MM.1S (cell line): ENCODE data around the gene LGR5.

Source experiments
- DNase-seq: peaks from one replicate; pipeline ENCODE4 v3.0.0-alpha.2; 2015
- H2AFZ ChIP-seq: fragments of 300-600 bp; sonication (generic); 2 replicates; pipeline ENCODE4 v1.6.0; 2016; ENCODE audit warnings: antibody characterized with exemption, low read length
- H3F3A ChIP-seq: fragments of 300-600 bp; sonication (generic); 2 replicates; pipeline ENCODE4 v1.6.1; 2016; ENCODE audit warnings: mild to moderate bottlenecking, antibody characterized with exemption, low read length, moderate library complexity, mixed read lengths; ENCODE audit not compliant: insufficient read depth
- H3K27ac ChIP-seq: fragments of 300-600 bp; sonication (generic); 2 replicates; pipeline ENCODE4 v1.5.1; 2016; ENCODE audit warnings: mild to moderate bottlenecking, low read length
- H3K27me3 ChIP-seq: fragments of 300-600 bp; sonication (generic); replicated peaks from 2 replicates; pipeline ENCODE4 v1.6.0; 2016; ENCODE audit warnings: low read length; ENCODE audit not compliant: insufficient read depth
- H3K36me3 ChIP-seq: fragments of 300-600 bp; sonication (generic); replicated peaks from 2 replicates; pipeline ENCODE4 v1.6.1; 2016; ENCODE audit warnings: mild to moderate bottlenecking, low read length, mixed read lengths; ENCODE audit not compliant: insufficient read depth
- H3K4me1 ChIP-seq: fragments of 300-600 bp; sonication (generic); 2 replicates; pipeline ENCODE4 v1.6.1; 2016; ENCODE audit warnings: low read length, mixed read lengths
- H3K4me2 ChIP-seq: fragments of 300-600 bp; sonication (generic); 2 replicates; pipeline ENCODE4 v1.6.0; 2016; ENCODE audit warnings: low read depth, low read length
- H3K4me3 ChIP-seq: fragments of 300-600 bp; sonication (generic); 2 replicates; pipeline ENCODE4 v1.5.1; 2016; ENCODE audit warnings: low read length, mixed read lengths
- H3K79me2 ChIP-seq: fragments of 300-600 bp; sonication (generic); 2 replicates; pipeline ENCODE4 v1.6.1; 2016; ENCODE audit warnings: mixed run types, low read length, mixed read lengths
- H3K9ac ChIP-seq: fragments of 300-600 bp; sonication (generic); 2 replicates; pipeline ENCODE4 v1.6.1; 2016; ENCODE audit warnings: low read length, mixed read lengths
- H3K9me2 ChIP-seq: fragments of 300-600 bp; sonication (generic); replicated peaks from 2 replicates; pipeline ENCODE4 v1.6.1; 2016; ENCODE audit warnings: mild to moderate bottlenecking, low read length, mixed read lengths; ENCODE audit not compliant: insufficient read depth
- H3K9me3 ChIP-seq: fragments of 300-600 bp; sonication (generic); replicated peaks from 2 replicates; pipeline ENCODE4 v1.6.1; 2016; ENCODE audit warnings: mild to moderate bottlenecking, low read length, mixed read lengths; ENCODE audit not compliant: insufficient read depth
- H4K20me1 ChIP-seq: fragments of 300-600 bp; sonication (generic); 2 replicates; pipeline ENCODE4 v1.6.1; 2016; ENCODE audit warnings: mild to moderate bottlenecking, low read length, moderate library complexity, mixed read lengths; ENCODE audit not compliant: insufficient read depth
- EZH2 ChIP-seq: fragments of 300-600 bp; sonication (generic); optimal IDR thresholded peaks from 2 replicates; pipeline ENCODE3; 2017; ENCODE audit warnings: low read depth, mild to moderate bottlenecking, antibody characterized with exemption, low read length, mixed read lengths
- EZH2phosphoT487 ChIP-seq: fragments of 300-600 bp; sonication (generic); IDR thresholded peaks from 2 replicates; pipeline ENCODE4 v1.6.1; 2018; ENCODE audit warnings: antibody characterized with exemption, low read length
- TF ChIP-seq, protein P1 (sequence below): fragments of 300-600 bp; sonication (generic); IDR thresholded peaks from 2 replicates; pipeline ENCODE4 v1.5.1; 2016; ENCODE audit warnings: antibody characterized with exemption, low read length, mixed read lengths

The LGR5 gene

DNA sequence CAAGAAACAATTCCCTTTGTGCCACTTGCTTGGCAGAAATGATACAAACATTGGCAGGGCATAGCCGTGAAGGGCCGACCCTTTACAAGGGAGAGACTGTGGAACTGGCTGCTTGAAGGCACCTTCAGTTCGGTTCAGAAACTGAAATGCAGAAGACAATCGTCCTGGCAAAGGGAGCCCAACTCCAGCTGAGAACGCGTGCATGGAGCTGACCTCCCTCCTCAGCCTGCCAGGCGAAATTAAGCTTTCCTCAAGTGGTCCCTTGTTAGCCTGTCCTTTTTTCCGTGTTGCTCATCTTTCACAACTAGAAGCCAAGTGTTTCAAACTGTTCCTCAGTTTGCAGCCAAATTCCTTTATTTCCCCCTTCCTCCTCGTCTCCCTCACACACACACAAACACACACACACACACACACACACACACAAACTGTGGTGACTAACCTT is 8.1 kb downstream of the LGR5 start:
- Histone ChIP-seq H3K4me3 (no peak overlapping the region), H3K27me3 (no peaks in the 10 kb centered on the region), H3K9me2 (no peaks in the 10 kb centered on the region), H4K20me1 (no peaks in the 10 kb centered on the region), H3K4me1 (no peaks in the 10 kb centered on the region), H3K36me3 (no peaks in the 10 kb centered on the region), H3K9me3 (no peaks in the 10 kb centered on the region), H2AFZ (no peak overlapping the region), H3K9ac (no peak overlapping the region), H3F3A (no peaks in the 10 kb centered on the region), H3K27ac (no peak overlapping the region), H3K4me2 (no peak overlapping the region), H3K79me2 (no peaks in the 10 kb centered on the region)
- no peak for TF ChIP-seq EZH2
- TF ChIP-seq EZH2phosphoT487, result no peak
- TF ChIP-seq, protein P1, sequence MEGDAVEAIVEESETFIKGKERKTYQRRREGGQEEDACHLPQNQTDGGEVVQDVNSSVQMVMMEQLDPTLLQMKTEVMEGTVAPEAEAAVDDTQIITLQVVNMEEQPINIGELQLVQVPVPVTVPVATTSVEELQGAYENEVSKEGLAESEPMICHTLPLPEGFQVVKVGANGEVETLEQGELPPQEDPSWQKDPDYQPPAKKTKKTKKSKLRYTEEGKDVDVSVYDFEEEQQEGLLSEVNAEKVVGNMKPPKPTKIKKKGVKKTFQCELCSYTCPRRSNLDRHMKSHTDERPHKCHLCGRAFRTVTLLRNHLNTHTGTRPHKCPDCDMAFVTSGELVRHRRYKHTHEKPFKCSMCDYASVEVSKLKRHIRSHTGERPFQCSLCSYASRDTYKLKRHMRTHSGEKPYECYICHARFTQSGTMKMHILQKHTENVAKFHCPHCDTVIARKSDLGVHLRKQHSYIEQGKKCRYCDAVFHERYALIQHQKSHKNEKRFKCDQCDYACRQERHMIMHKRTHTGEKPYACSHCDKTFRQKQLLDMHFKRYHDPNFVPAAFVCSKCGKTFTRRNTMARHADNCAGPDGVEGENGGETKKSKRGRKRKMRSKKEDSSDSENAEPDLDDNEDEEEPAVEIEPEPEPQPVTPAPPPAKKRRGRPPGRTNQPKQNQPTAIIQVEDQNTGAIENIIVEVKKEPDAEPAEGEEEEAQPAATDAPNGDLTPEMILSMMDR, result no peak
- no peak for DNase-seq

DNA sequence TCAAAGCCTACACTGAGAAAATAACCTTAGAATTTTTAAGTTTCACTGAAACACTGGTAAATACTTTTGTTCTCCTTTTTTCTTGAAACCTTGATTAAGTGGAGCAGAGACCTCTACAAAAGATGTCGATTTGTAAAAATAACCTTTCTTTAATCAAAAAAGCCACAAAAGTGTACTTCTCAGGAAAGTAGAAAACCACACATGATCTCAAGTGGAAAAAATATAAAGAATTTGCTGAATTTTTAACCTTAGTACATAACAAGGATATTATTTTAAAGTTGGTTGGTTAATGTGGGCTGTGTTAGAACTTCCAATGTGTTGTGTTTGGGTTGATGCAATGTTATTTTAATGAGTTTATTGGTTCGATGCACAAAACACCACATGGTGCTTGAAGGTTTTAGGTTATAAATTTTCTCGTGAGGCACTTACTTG is 8.6 kb downstream of the LGR5 start:
- TF ChIP-seq EZH2phosphoT487 (no peak), EZH2 (no peak)
- TF ChIP-seq, protein P1, result no peak
- DNase-seq, result no peak
- Histone ChIP-seq H4K20me1 (no peaks in the 10 kb centered on the region), H3K4me3 (no peak overlapping the region), H3K36me3 (no peaks in the 10 kb centered on the region), H3K79me2 (no peaks in the 10 kb centered on the region), H2AFZ (no peak overlapping the region), H3K9me3 (no peaks in the 10 kb centered on the region), H3K27me3 (no peaks in the 10 kb centered on the region), H3F3A (no peaks in the 10 kb centered on the region), H3K4me1 (no peaks in the 10 kb centered on the region), H3K4me2 (no peak overlapping the region), H3K9me2 (no peaks in the 10 kb centered on the region), H3K9ac (no peak overlapping the region), H3K27ac (no peak overlapping the region)

DNA sequence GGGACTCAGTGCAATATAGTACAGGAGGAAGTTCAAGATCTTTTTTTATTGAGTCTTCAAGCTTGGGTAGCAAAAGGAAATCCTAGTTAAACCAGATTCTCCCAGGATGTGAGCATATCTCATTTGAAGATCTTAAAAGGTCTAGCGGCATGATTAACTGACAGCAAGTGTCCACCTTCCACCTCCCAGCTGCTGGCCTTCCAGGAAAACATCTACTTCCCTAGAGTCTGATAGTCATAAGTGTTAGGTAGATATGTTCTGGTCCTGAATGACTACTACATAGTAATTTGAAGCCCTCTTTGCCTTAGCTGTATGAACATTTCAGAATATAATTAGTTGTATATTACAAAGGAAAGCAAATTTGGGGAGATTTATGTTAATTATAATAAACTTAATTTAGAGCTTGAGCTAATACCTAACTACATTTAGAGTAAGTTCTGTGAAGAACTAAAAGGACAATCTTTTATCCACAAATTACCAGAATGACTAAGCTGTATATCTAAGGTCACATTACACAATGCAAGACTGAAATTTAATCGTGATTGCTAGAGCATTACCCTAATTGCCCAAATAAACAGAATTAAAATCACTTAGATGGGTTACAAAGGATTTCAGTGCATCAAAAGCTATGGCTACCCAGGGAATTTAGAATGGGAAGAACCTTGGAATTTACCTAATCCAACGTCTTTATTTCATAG is 9.9 kb downstream of the LGR5 start:
- Histone ChIP-seq H2AFZ (no peak overlapping the region), H3K27me3 (no peaks in the 10 kb centered on the region), H3K4me2 (no peak overlapping the region), H3F3A (no peaks in the 10 kb centered on the region), H4K20me1 (no peaks in the 10 kb centered on the region), H3K9me2 (no peaks in the 10 kb centered on the region), H3K4me3 (no peak overlapping the region), H3K9me3 (no peaks in the 10 kb centered on the region), H3K79me2 (no peaks in the 10 kb centered on the region), H3K27ac (no peak overlapping the region), H3K4me1 (no peaks in the 10 kb centered on the region), H3K36me3 (no peaks in the 10 kb centered on the region), H3K9ac (no peak overlapping the region)
- no peak for DNase-seq
- TF ChIP-seq, protein P1, result no peak
- no peak for TF ChIP-seq EZH2
- TF ChIP-seq EZH2phosphoT487, result no peak
